Spleen (tissue), 11 donors: ENCODE results near the gene CNIH3. TPM values are rescaled to one million over a fixed set of nuclear protein-coding genes. Genes with fewer than 3 reads are reported as not detected.
A peak's percentile ranks its signal among the peaks of the same experiment; 100 is the strongest.

Experiments used
- DNase-seq: peaks from one replicate; pipeline ENCODE4 v3.0.0-alpha.2; 2020
- H3K27ac ChIP-seq, 8 donors: fragments of 200-600 bp; sonication (generic) in 7 of 8; 1 replicate in 4 of 8; 2 replicates in 4 of 8; pipeline versions ENCODE4 v1.5.0 to v1.8.0; 2016 to 2021; ENCODE audit warnings: inconsistent platforms in 4 of 8, mild to moderate bottlenecking in 4 of 8, moderate library complexity in 1 of 8
- H3K27me3 ChIP-seq, 7 donors: fragments of 200-600 bp; sonication (generic) in 6 of 7; replicated peaks in 1 of 7; 1 replicate in 4 of 7; 2 replicates in 3 of 7; pipeline versions ENCODE4 v1.5.0 to v1.8.0; 2016 to 2021; ENCODE audit warnings: inconsistent platforms in 3 of 7, mild to moderate bottlenecking in 1 of 7
- H3K36me3 ChIP-seq, 6 donors: fragments of 200-600 bp; sonication (generic) in 5 of 6; 1 replicate in 4 of 6; 2 replicates in 2 of 6; pipeline versions ENCODE4 v1.5.0 to v1.8.0; 2016 to 2021; ENCODE audit warnings: inconsistent platforms in 2 of 6
- H3K4me1 ChIP-seq, 6 donors: fragments of 200-600 bp; sonication (generic) in 5 of 6; 1 replicate in 3 of 6; 2 replicates in 3 of 6; pipeline versions ENCODE4 v1.5.0 to v1.8.0; 2016 to 2021; ENCODE audit warnings: inconsistent platforms in 3 of 6
- H3K4me3 ChIP-seq, 8 donors: fragments of 200-600 bp; sonication (generic) in 7 of 8; 1 replicate in 4 of 8; 2 replicates in 4 of 8; pipeline versions ENCODE4 v1.5.0 to v1.8.0; 2016 to 2021; ENCODE audit warnings: inconsistent platforms in 4 of 8, mild to moderate bottlenecking in 4 of 8, moderate library complexity in 2 of 8
- H3K9me3 ChIP-seq, 8 donors: fragments of 200-600 bp; sonication (generic) in 7 of 8; 1 replicate in 4 of 8; 2 replicates in 4 of 8; pipeline versions ENCODE4 v1.5.0 to v1.8.0; 2016 to 2021; ENCODE audit warnings: inconsistent platforms in 4 of 8
- CTCF ChIP-seq, 11 experiments: fragments of 200-600 bp in 7 of 11; fragments of 450-650 bp in 4 of 11; sonication (generic) in 4 of 11; IDR thresholded peaks in 8 of 11; conservative IDR thresholded peaks in 3 of 11; 1 replicate in 7 of 11; 2 replicates in 4 of 11; pipeline versions ENCODE4 v1.4.0 to v1.8.0; 2016 to 2021; ENCODE audit warnings: antibody characterized with exemption in 11 of 11, inconsistent platforms in 4 of 11, mild to moderate bottlenecking in 1 of 11
- POLR2A ChIP-seq, 3 donors: fragments of 450-650 bp; IDR thresholded peaks; one replicate each; pipeline ENCODE4 v1.5.1; 2017; ENCODE audit warnings: antibody characterized with exemption in 3 of 3, mild to moderate bottlenecking in 1 of 3
- POLR2AphosphoS5 ChIP-seq, 3 donors: sonication (generic); formaldehyde crosslinking; IDR thresholded peaks; one replicate each; pipeline ENCODE4 v1.5.1; 2017; ENCODE audit warnings: antibody characterized with exemption in 3 of 3
- WGBS, 5 donors: extraction: QIAGEN DNeasy Blood & Tissue Kit in 3 of 5; methylation state at CpG; one replicate each; pipeline versions ENCODE4 v1.1.5 to v1.1.7; 2013 to 2018; 5-methylcytosine and 5-hydroxymethylcytosine counted together
- intact Hi-C: fragments of 100-400 bp; cut with DNase I; formaldehyde crosslinking; loops from one replicate; pipeline ENCODE4 v1.15.0; 2023; ENCODE audit warnings: low total_unique reads
- polyA plus RNA-seq, 3 donors: library from polyadenylated mRNA; stranded (reverse); fragments of 200-250 nt; gene quantifications; one replicate each; pipeline ENCODE4 v1.2.1, GENCODE V29; 2013
- total RNA-seq, 7 donors: library from RNA; depleted of rRNA in 3 of 7; stranded (reverse); fragments of >200 nt in 3 of 7; fragmentation: NEBNext Ultra II Directional in 4 of 7; extraction: Animal tissue kit (Norgen Biotek cat#: 25700) in 4 of 7; gene quantifications; one replicate each; pipeline versions ENCODE4 v1.1.0 to v1.2.1, GENCODE V29; 2016 to 2021
- donor health status: healthy with polysubstance abuse.
- donor health status: DM: no; HTN: no; CAD: no; lungs with moderate emphysema.
- donor health status: DM: no; HTN: no; CAD: no.
- donor health status: Bipolar disorder and iron deficiency.
- donor health status: healthy.
- donor health status: DM: no; HTN: no; CAD: no.
- donor health status: DM: yes; HTN: yes; CAD: no.

The CNIH3 gene
- total and polyA plus RNA-seq, 10 donors = 0.68 to 4.1 (median 2.0) TPM

GRCh38 chr1:224734261-224734935 lies 118.3 kb downstream of the CNIH3 start:
- H3K27me3 ChIP-seq = no peaks in the 10 kb centered on the region
- TF ChIP-seq POLR2A (IDR thresholded peaks at IDR 0.05) (no peak), CTCF (IDR thresholded peaks at IDR 0.05 in 8 of 11, conservative IDR thresholded peaks at IDR 0.05 in 3 of 11) (no peak), POLR2AphosphoS5 (IDR thresholded peaks at IDR 0.05) (no peak)
- 93 to 98% (median 95%) methylated on average over 12 to 13 of the region's 13 CpGs for WGBS, 5 donors
- H3K9me3 ChIP-seq = no peaks in the 10 kb centered on the region
- no peak overlapping the region for H3K27ac ChIP-seq
- DNase-seq = no peak
- H3K4me1 ChIP-seq = peaks cover 0 to 8% (median 0%) of the 10 kb centered on the region in 6 donors
- H3K4me3 ChIP-seq = no peak overlapping the region
- no peaks in the 10 kb centered on the region for H3K36me3 ChIP-seq
- intact Hi-C loops = no loop called here

- WGBS, 5 donors = 70 to 81% (median 75%) methylated on average over 6 of the region's 6 CpGs
- H3K27ac ChIP-seq = no peak overlapping the region
- H3K4me1 ChIP-seq = peaks cover 0 to 8% (median 0%) of the 10 kb centered on the region in 6 donors
- DNase-seq = no peak
- intact Hi-C loops = no loop called here
- H3K36me3 ChIP-seq = no peaks in the 10 kb centered on the region
- H3K27me3 ChIP-seq = no peaks in the 10 kb centered on the region
- H3K9me3 ChIP-seq = no peaks in the 10 kb centered on the region
- H3K4me3 ChIP-seq = no peak overlapping the region
- TF ChIP-seq POLR2AphosphoS5 (IDR thresholded peaks at IDR 0.05) (no peak), POLR2A (IDR thresholded peaks at IDR 0.05) (no peak), CTCF (IDR thresholded peaks at IDR 0.05 in 8 of 11, conservative IDR thresholded peaks at IDR 0.05 in 3 of 11) (no peak)
Measured at GRCh38 chr1:224735159-224735558, 119.0 kb downstream of the CNIH3 start.

GRCh38 chr1:224736619-224737352 lies 120.7 kb downstream of the CNIH3 start:
- H3K27ac ChIP-seq = no peak overlapping the region
- DNase-seq = no peak
- peaks cover 0 to 8% (median 0%) of the 10 kb centered on the region in 6 donors for H3K4me1 ChIP-seq

More at GRCh38 chr1:224736619-224737352, 120.7 kb downstream of the CNIH3 start:
- Histone ChIP-seq H3K9me3 (no peaks in the 10 kb centered on the region), H3K4me3 (no peak overlapping the region), H3K27me3 (no peaks in the 10 kb centered on the region), H3K36me3 (no peaks in the 10 kb centered on the region)
- intact Hi-C loops = no loop called here
- WGBS, 5 donors = 37 to 62% (median 54%) methylated on average over 16 of the region's 16 CpGs
- TF ChIP-seq POLR2A (IDR thresholded peaks at IDR 0.05) (no peak), POLR2AphosphoS5 (IDR thresholded peaks at IDR 0.05) (peak in 1 of 3 donors; percentile 15), CTCF (IDR thresholded peaks at IDR 0.05 in 8 of 11, conservative IDR thresholded peaks at IDR 0.05 in 3 of 11) (no peak)
